GM12874 (cell line): ENCODE results near the gene TIMP4.
A peak's percentile ranks its signal among the peaks of the same experiment; 100 is the strongest.

Experiments used
- CTCF ChIP-seq: IDR thresholded peaks from 2 replicates; pipeline ENCODE4 v1.5.1; 2011; ENCODE audit warnings: low read depth, mild to moderate bottlenecking, control low read depth, low read length, moderate library complexity; ENCODE audit not compliant: insufficient read depth

TIMP4 gene

GRCh38 chr3:12135029-12135657 is 23.6 kb downstream of the TIMP4 start:
- TF ChIP-seq CTCF, result peak; percentile 85

GRCh38 chr3:12132881-12133280 is 25.8 kb downstream of the TIMP4 start:
- TF ChIP-seq CTCF, result no peak

GRCh38 chr3:12131351-12132090 is 27.2 kb downstream of the TIMP4 start:
- no peak for TF ChIP-seq CTCF

GRCh38 chr3:12127391-12127790 is 31.3 kb downstream of the TIMP4 start:
- no peak for TF ChIP-seq CTCF

- TF ChIP-seq CTCF, result no peak
Measured at GRCh38 chr3:12125772-12126171, 32.9 kb downstream of the TIMP4 start.

GRCh38 chr3:12121466-12121865 is 37.2 kb downstream of the TIMP4 start:
- TF ChIP-seq CTCF, result no peak

- no peak for TF ChIP-seq CTCF
Measured at GRCh38 chr3:12120374-12121140, 38.2 kb downstream of the TIMP4 start.
